ENCODE measurements around the gene LRGUK. TPM values are rescaled to one million over a fixed set of nuclear protein-coding genes. Genes with fewer than 3 reads are reported as not detected.

The LRGUK gene
- polyA plus RNA-seq, 3 donors: 0.41 TPM; not detected in 2

DNA sequence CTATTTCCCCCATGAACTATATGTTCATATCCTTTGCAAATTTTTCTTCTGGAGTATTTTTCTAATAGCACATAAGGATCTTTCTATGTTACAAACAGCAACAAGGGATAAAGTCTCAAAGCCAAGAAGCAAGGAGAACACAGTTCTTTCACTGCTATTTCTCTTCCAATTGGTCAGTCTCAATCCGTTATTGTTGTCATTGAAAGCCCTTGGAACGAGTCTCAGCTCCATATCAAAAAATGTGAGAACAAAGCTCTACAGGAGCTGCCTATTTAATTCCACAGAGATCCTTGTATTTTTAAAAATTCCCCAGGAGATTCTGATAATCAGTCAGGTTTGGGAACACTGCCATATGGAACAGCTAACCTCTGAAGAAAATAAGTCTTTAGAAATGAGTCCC, 173.8 kb downstream of the LRGUK start:
- no peak overlapping the region for H3K4me3 Mint-ChIP-seq
- no peaks in the 10 kb centered on the region for H3K4me1 ChIP-seq (ENCODE audit: control insufficient read depth in 1 of 2, insufficient read depth in 2 of 2, low read length in 2 of 2)
- intact Hi-C loops (cut with micrococcal nuclease): no loop called here
- no peak overlapping the region for H2AFZ ChIP-seq (ENCODE audit: insufficient read depth, low read depth, low read length, poor library complexity, severe bottlenecking)
- H3K4me3 ChIP-seq (replicated peaks in 1 of 3; ENCODE audit: low read depth in 2 of 3, low read length in 3 of 3): no peak overlapping the region
- H3K9me3 Mint-ChIP-seq: no peaks in the 10 kb centered on the region
- H3K9me3 ChIP-seq (replicated peaks in 1 of 2; ENCODE audit: control insufficient read depth in 1 of 2, insufficient read depth in 1 of 2, low read length in 2 of 2): no peaks in the 10 kb centered on the region
- no peak for TF ChIP-seq CTCF (IDR thresholded peaks at IDR 0.05)
- H3K27me3 ChIP-seq (ENCODE audit: control insufficient read depth in 2 of 2, insufficient read depth in 2 of 2, low read length in 2 of 2): no peaks in the 10 kb centered on the region
- peaks cover 0 to 2% (median 0%) of the 10 kb centered on the region in 3 donors for H3K27me3 Mint-ChIP-seq (ENCODE audit: low read depth in 3 of 3)
- no peaks in the 10 kb centered on the region for H3K79me2 ChIP-seq (ENCODE audit: insufficient read depth, low read length)
- H3K36me3 ChIP-seq (replicated peaks in 1 of 2; ENCODE audit: control insufficient read depth in 1 of 2, insufficient read depth in 2 of 2, low read length in 2 of 2): peaks cover 51 to 90% of the 10 kb centered on the region in 2 donors
- no peak overlapping the region for H3K27ac ChIP-seq (ENCODE audit: low read depth in 1 of 2, low read length in 2 of 2)
- 100% methylated on average over 2 of the region's 2 CpGs for WGBS (ENCODE audit: insufficient coverage)
- no peak overlapping the region for H3K4me2 ChIP-seq (replicated peaks; ENCODE audit: extremely low read depth, low read length, poor library complexity, severe bottlenecking)
- H3K36me3 Mint-ChIP-seq: peaks cover 69 to 81% of the 10 kb centered on the region in 2 donors
- DNase-seq: no peak
- H3K9ac ChIP-seq (ENCODE audit: insufficient read depth, low read length, poor library complexity, severe bottlenecking): no peak overlapping the region
- no peaks in the 10 kb centered on the region for H3K4me1 Mint-ChIP-seq
- H3K27ac Mint-ChIP-seq: no peak overlapping the region
- H4K20me1 ChIP-seq (ENCODE audit: insufficient read depth, low read length): no peaks in the 10 kb centered on the region

DNA sequence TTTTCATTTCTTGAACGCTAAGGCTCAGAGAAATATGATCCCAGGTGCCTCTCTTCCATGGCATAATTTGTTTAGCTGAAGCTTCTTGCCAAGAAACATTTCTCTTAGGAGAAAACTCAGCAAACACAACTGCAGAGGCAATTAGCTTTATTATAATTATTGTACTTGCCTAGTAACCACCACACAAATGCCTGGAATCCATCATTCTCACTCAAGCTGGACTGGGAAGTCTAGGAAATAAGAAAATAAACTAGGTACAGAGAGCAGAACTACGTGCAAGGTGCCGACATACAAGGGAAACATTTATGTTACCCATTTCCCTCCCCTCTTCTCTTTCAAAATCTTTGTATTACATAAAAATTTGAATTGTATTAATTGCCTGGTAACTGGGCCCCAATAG, 174.5 kb downstream of the LRGUK start:
- peaks cover 2% of the 10 kb centered on the region in 2 donors for H3K4me1 ChIP-seq (ENCODE audit: control insufficient read depth in 1 of 2, insufficient read depth in 2 of 2, low read length in 2 of 2)
- no peak overlapping the region for H3K27ac ChIP-seq (ENCODE audit: low read depth in 1 of 2, low read length in 2 of 2)
- no peak overlapping the region for H2AFZ ChIP-seq (ENCODE audit: insufficient read depth, low read depth, low read length, poor library complexity, severe bottlenecking)
- DNase-seq: no peak
- TF ChIP-seq CTCF (IDR thresholded peaks at IDR 0.05): no peak
- H3K4me1 Mint-ChIP-seq: peaks cover 3% of the 10 kb centered on the region
- H3K79me2 ChIP-seq (ENCODE audit: insufficient read depth, low read length): no peaks in the 10 kb centered on the region
- no peak overlapping the region for H3K9ac ChIP-seq (ENCODE audit: insufficient read depth, low read length, poor library complexity, severe bottlenecking)
- peaks cover 0 to 2% (median 0%) of the 10 kb centered on the region in 3 donors for H3K27me3 Mint-ChIP-seq (ENCODE audit: low read depth in 3 of 3)
- no peak overlapping the region for H3K27ac Mint-ChIP-seq
- H3K9me3 ChIP-seq (replicated peaks in 1 of 2; ENCODE audit: control insufficient read depth in 1 of 2, insufficient read depth in 1 of 2, low read length in 2 of 2): no peaks in the 10 kb centered on the region
- no peaks in the 10 kb centered on the region for H4K20me1 ChIP-seq (ENCODE audit: insufficient read depth, low read length)
- peaks cover 49 to 85% of the 10 kb centered on the region in 2 donors for H3K36me3 ChIP-seq (replicated peaks in 1 of 2; ENCODE audit: control insufficient read depth in 1 of 2, insufficient read depth in 2 of 2, low read length in 2 of 2)
- no peak overlapping the region for H3K4me3 ChIP-seq (replicated peaks in 1 of 3; ENCODE audit: low read depth in 2 of 3, low read length in 3 of 3)
- H3K4me2 ChIP-seq (replicated peaks; ENCODE audit: extremely low read depth, low read length, poor library complexity, severe bottlenecking): no peak overlapping the region
- H3K27me3 ChIP-seq (ENCODE audit: control insufficient read depth in 2 of 2, insufficient read depth in 2 of 2, low read length in 2 of 2): no peaks in the 10 kb centered on the region
- WGBS (ENCODE audit: insufficient coverage): no CpG with 5 or more reads among the region's 3 CpGs
- H3K36me3 Mint-ChIP-seq: peaks cover 70 to 82% of the 10 kb centered on the region in 2 donors
- no peak overlapping the region for H3K4me3 Mint-ChIP-seq
- intact Hi-C loops (cut with micrococcal nuclease): no loop called here
- H3K9me3 Mint-ChIP-seq: no peaks in the 10 kb centered on the region

All from CD14-positive monocyte (primary cell).